K562 (cell line): ENCODE measurements around the gene NRG3. TPM values are rescaled to one million over a fixed set of nuclear protein-coding genes. Genes with fewer than 3 reads are reported as not detected.

Experiments used
- ATAC-seq: fragments of 200-7000 bp; cut with Tn5 transposase; 3 replicates; pipeline ENCODE4 v1.9.1; 2020; ENCODE audit warnings: moderate library complexity
- BruUV-seq: library from RNA; stranded (reverse); fragments of 400-500 nt; replicated peaks from 2 replicates; lab custom pipeline; 2021; lab: Mats Ljungman, UMichigan
- CTCF ChIA-PET: fragments of 300-600 bp; formaldehyde crosslinking; extraction: SDS; loops from one replicate; lab custom pipeline; 2021; ENCODE audit warnings: low intra/inter-chr PET ratio; lab: Yijun Ruan, JAX
- POLR2A ChIA-PET: fragments of 300-600, 350-650 bp; sonication (Branson Sonifier 250); formaldehyde crosslinking; extraction: SDS; loops from one replicate; lab custom pipeline; 2021; ENCODE audit warnings: antibody characterized with exemption, inconsistent platforms; lab: Yijun Ruan, JAX
- DNase-seq, 4 experiments: peaks; one replicate each; pipeline versions ENCODE4 v3.0.0 to v3.0.0-alpha.2; 2011 to 2018; ENCODE audit warnings: low spot score in 3 of 4, mixed read lengths in 3 of 4; ENCODE audit errors: extremely low read depth in 1 of 4
- FAIRE-seq: peaks from 2 replicates; lab custom pipeline; 2011; peaks lifted over from hg19 to GRCh38; lab: Jason Lieb, UNC
- H2AFZ ChIP-seq: 2 replicates; pipeline ENCODE4 v1.6.0; 2011; ENCODE audit warnings: low read depth, low read length, control low read depth, inconsistent platforms
- H3K27ac ChIP-seq: fragments of 200-600 bp; 3 replicates; pipeline ENCODE4 v1.8.0; 2011; ENCODE audit warnings: low read depth, mild to moderate bottlenecking, control low read depth, inconsistent platforms, low read length, moderate library complexity, mixed read lengths; ENCODE audit errors: extremely low read depth
- H3K27me3 ChIP-seq, 2 experiments: fragments of 300-600 bp in 1 of 2; 2 replicates in 1 of 2; 3 replicates in 1 of 2; pipeline versions ENCODE4 v1.6.0 to v1.8.0; 2011; ENCODE audit warnings: inconsistent platforms in 2 of 2, low read length in 2 of 2, mild to moderate bottlenecking in 1 of 2, mixed read lengths in 1 of 2, moderate library complexity in 1 of 2; ENCODE audit not compliant: control insufficient read depth in 2 of 2, insufficient read depth in 2 of 2
- H3K36me3 ChIP-seq: fragments of 300-600 bp; 3 replicates; pipeline ENCODE4 v1.8.0; 2011; ENCODE audit warnings: mild to moderate bottlenecking, low read length, inconsistent platforms; ENCODE audit not compliant: control insufficient read depth, insufficient read depth
- H3K4me1 ChIP-seq, 2 experiments: fragments of 200-600 bp in 1 of 2; replicated peaks in 1 of 2; 2 replicates in 1 of 2; 3 replicates in 1 of 2; pipeline versions ENCODE4 v1.5.1 to v1.8.0; 2011; ENCODE audit warnings: inconsistent platforms in 2 of 2, low read length in 2 of 2, mild to moderate bottlenecking in 1 of 2, mixed read lengths in 1 of 2, moderate library complexity in 1 of 2; ENCODE audit not compliant: control insufficient read depth in 2 of 2, insufficient read depth in 2 of 2
- H3K4me2 ChIP-seq: 2 replicates; pipeline ENCODE4 v1.6.1; 2011; ENCODE audit warnings: low read length, control low read depth, inconsistent platforms, mixed read lengths; ENCODE audit not compliant: insufficient read depth
- H3K4me3 ChIP-seq: fragments of 200-600 bp; sonication (generic), shearing (Covaris generic); 2 replicates; pipeline ENCODE4 v1.5.1; 2016; ENCODE audit warnings: control low read depth, inconsistent platforms
- H3K79me2 ChIP-seq: fragments of 200-600 bp; 3 replicates; pipeline ENCODE4 v1.8.0; 2011; ENCODE audit warnings: low read length, inconsistent platforms; ENCODE audit not compliant: control insufficient read depth, insufficient read depth
- H3K9ac ChIP-seq, 2 experiments: 2 replicates each; pipeline versions ENCODE4 v1.6.0 to v1.6.1; 2011; ENCODE audit warnings: low read depth in 2 of 2, low read length in 2 of 2, control low read depth in 1 of 2, inconsistent platforms in 1 of 2, mild to moderate bottlenecking in 1 of 2, mixed read lengths in 1 of 2; ENCODE audit not compliant: insufficient read depth in 1 of 2
- H3K9me1 ChIP-seq: one replicate; pipeline ENCODE4 v1.6.0; 2011; ENCODE audit warnings: inconsistent platforms, mild to moderate bottlenecking, low read length, moderate library complexity; ENCODE audit not compliant: control insufficient read depth, insufficient read depth
- H3K9me3 ChIP-seq: replicated peaks from 2 replicates; pipeline ENCODE4 v1.5.1; 2011; ENCODE audit warnings: low read depth, low read length, inconsistent platforms; ENCODE audit not compliant: control insufficient read depth, insufficient read depth
- H4K20me1 ChIP-seq: replicated peaks from 2 replicates; pipeline ENCODE4 v1.6.1; 2011; ENCODE audit warnings: low read length, inconsistent platforms, mixed read lengths; ENCODE audit not compliant: control insufficient read depth, insufficient read depth
- BCL6 ChIP-seq: fragments of 250-450 bp; sonication (Bioruptor Pico); IDR thresholded peaks from 2 replicates; pipeline ENCODE4 v1.4.0; 2020
- CEBPB ChIP-seq: fragments of 450-650 bp; IDR thresholded peaks from 2 replicates; pipeline ENCODE4 v1.6.1; 2016; ENCODE audit warnings: missing genetic modification characterization, missing compliant biosample characterization
- HNRNPUL1 ChIP-seq: fragments of 200-400 bp; formaldehyde crosslinking; IDR thresholded peaks from 2 replicates; pipeline ENCODE4 v1.6.1; 2017; ENCODE audit warnings: low read length
- KDM2B ChIP-seq: fragments of 250-450 bp; sonication (Bioruptor Pico); IDR thresholded peaks from 2 replicates; pipeline ENCODE4 v1.8.0; 2021; ENCODE audit warnings: mild to moderate bottlenecking, moderate library complexity
- PHB2 ChIP-seq: fragments of 450-650 bp; IDR thresholded peaks from 2 replicates; pipeline ENCODE4 v1.6.1; 2017; ENCODE audit warnings: low read depth
- PTRF ChIP-seq: fragments of 450-650 bp; IDR thresholded peaks from 2 replicates; pipeline ENCODE4 v1.6.1; 2016; ENCODE audit warnings: mild to moderate bottlenecking, missing genetic modification characterization, missing compliant biosample characterization
- SMAD1 ChIP-seq: fragments of 150-350 bp; IDR thresholded peaks from 2 replicates; pipeline ENCODE4 v1.6.1; 2014; ENCODE audit warnings: low read length, low read depth; ENCODE audit not compliant: partially characterized antibody
- ZNF232 ChIP-seq: sonication (generic); formaldehyde crosslinking; IDR thresholded peaks from 2 replicates; pipeline ENCODE4 v1.8.0; 2022; ENCODE audit warnings: mild to moderate bottlenecking, missing genetic modification reagents
- ZNF699 ChIP-seq: fragments of 250-450 bp; sonication (Bioruptor Pico); IDR thresholded peaks from 2 replicates; pipeline ENCODE4 v1.8.0; 2021; ENCODE audit warnings: mild to moderate bottlenecking, moderate library complexity; ENCODE audit not compliant: insufficient replicate concordance
- ZNF830 ChIP-seq: fragments of 250-450 bp; sonication (Bioruptor Pico); IDR thresholded peaks from 2 replicates; pipeline ENCODE4 v1.5.0; 2021; ENCODE audit warnings: mild to moderate bottlenecking
- WGBS: fragments of 100-300 bp; shearing (Covaris generic); methylation state at CpG from one replicate; pipeline ENCODE4 v1.1.6; 2016; ENCODE audit warnings: low coverage, mixed read lengths; ENCODE audit not compliant: insufficient coverage; ENCODE audit errors: missing lambda C conversion rate; 5-methylcytosine and 5-hydroxymethylcytosine counted together
- in situ Hi-C: fragments of 300-500 bp; cut with MboI; formaldehyde crosslinking; loops from 4 replicates; pipeline ENCODE4 v1.15.0; 2018; ENCODE audit warnings: inconsistent platforms, mixed read lengths
- intact Hi-C: fragments of 100-400 bp; cut with micrococcal nuclease; formaldehyde crosslinking; loops from 2 replicates; pipeline ENCODE4 v1.14.2; 2022
- polyA plus RNA-seq, 8 experiments: library from polyadenylated mRNA; depleted of rRNA in 4 of 8; stranded (reverse) in 5 of 8; unstranded in 3 of 8; fragments of >200 nt; fragmentation: Nextera tagmentation in 2 of 8; fragmentation: Illumina TruSeq in 1 of 8; extraction: Ambion mirVana in 2 of 8; extraction: Trizol in 1 of 8; gene quantifications; 2 replicates each; pipeline versions ENCODE4 v1.2.1 to v1.2.3, GENCODE V29; 2011 to 2014; ENCODE audit warnings: inconsistent platforms in 1 of 8, missing spikeins in 1 of 8
- total RNA-seq, 7 experiments: library from RNA; depleted of rRNA in 6 of 7; stranded (reverse); fragments of >200 nt in 6 of 7; fragmentation: Illumina TruSeq in 2 of 7; extraction: Trizol in 2 of 7; gene quantifications; 2 replicates each; pipeline versions ENCODE4 v1.2.1 to v1.2.3, GENCODE V29; 2011 to 2021; ENCODE audit warnings: low replicate concordance in 1 of 7
- TF ChIP-seq, protein P1 (sequence below): sonication (generic); formaldehyde crosslinking; IDR thresholded peaks from 2 replicates; pipeline ENCODE4 v1.8.1; 2022; ENCODE audit warnings: missing genetic modification reagents
- TF ChIP-seq, protein P2 (sequence below): sonication (generic); formaldehyde crosslinking; IDR thresholded peaks from 2 replicates; pipeline ENCODE4 v1.9.0; 2022; ENCODE audit warnings: mild to moderate bottlenecking, missing genetic modification reagents
- TF ChIP-seq, protein P3 (sequence below): fragments of 250-450 bp; sonication (Bioruptor Pico); IDR thresholded peaks from 2 replicates; pipeline ENCODE4 v1.5.1; 2021; ENCODE audit warnings: mild to moderate bottlenecking

NRG3 gene
- total and polyA plus RNA-seq, 9 of the 15 experiments (the other 6 are each of a cell fraction or from before 2014, with no cell fraction given), result not detected

DNA sequence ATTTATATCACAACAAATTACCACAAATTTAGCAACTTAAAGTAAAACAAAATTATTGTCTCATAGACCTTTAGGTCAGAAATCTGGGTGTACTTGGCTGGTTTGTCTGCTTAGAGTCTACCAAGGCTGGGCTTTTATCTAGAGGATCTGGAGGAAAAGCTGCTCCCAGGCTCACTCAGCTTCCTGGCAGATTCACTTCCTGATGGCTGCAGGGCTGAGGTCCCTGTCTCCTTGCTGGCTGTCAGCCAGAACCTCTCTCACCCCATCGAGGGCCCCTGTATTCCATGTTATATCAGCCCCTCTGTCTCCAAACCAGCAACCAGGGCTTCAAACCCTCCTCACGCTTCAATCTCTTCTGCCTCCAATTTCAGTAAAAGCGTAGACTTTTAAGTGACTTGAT, 734.9 kb downstream of the NRG3 start:
- H3K27me3 ChIP-seq, result no peaks in the 10 kb centered on the region

DNA sequence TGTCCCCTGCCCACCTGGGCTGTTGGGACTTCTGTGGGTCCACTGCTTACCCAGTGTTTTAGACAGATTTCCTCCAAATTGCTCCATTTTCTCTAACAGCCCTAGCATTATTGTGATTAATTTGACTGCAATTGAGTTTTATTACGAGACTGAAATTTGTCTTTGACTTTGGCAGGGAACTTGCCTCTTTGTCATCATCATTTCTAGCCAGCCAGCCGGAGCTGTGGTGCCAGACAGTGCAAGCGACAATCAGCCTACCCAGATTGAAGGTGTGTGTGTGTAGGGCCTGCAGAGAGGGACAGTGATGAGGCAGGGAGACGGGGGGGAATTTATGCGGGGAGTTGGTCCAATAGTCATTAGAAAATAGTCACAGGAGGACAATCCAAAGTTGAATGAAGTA, 743.0 kb downstream of the NRG3 start:
- ATAC-seq, result no peak
- Histone ChIP-seq H3K9me1 (no peaks in the 10 kb centered on the region), H4K20me1 (no peaks in the 10 kb centered on the region), H3K27ac (no peak overlapping the region), H3K36me3 (no peaks in the 10 kb centered on the region), H3K79me2 (no peaks in the 10 kb centered on the region), H3K4me2 (no peak overlapping the region), H3K27me3 (no peaks in the 10 kb centered on the region), H3K4me1 (no peaks in the 10 kb centered on the region), H3K9me3 (no peaks in the 10 kb centered on the region), H3K4me3 (no peak overlapping the region), H2AFZ (no peak overlapping the region), H3K9ac (no peak overlapping the region)
- 1% methylated on average over 5 of the region's 5 CpGs for WGBS
- BruUV-seq, result no TSS peak
- no peak for FAIRE-seq
- POLR2A ChIA-PET, result no interaction called here
- in situ Hi-C loops (no loop called here), intact Hi-C loops (no loop called here)
- no peak for DNase-seq
- CTCF ChIA-PET, result no interaction called here
- TF ChIP-seq HNRNPUL1, result no peak
- TF ChIP-seq ZNF699 (CRISPR knock-in tag), result no peak
- TF ChIP-seq, protein P1, sequence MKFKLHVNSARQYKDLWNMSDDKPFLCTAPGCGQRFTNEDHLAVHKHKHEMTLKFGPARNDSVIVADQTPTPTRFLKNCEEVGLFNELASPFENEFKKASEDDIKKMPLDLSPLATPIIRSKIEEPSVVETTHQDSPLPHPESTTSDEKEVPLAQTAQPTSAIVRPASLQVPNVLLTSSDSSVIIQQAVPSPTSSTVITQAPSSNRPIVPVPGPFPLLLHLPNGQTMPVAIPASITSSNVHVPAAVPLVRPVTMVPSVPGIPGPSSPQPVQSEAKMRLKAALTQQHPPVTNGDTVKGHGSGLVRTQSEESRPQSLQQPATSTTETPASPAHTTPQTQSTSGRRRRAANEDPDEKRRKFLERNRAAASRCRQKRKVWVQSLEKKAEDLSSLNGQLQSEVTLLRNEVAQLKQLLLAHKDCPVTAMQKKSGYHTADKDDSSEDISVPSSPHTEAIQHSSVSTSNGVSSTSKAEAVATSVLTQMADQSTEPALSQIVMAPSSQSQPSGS (CRISPR knock-in tag), result no peak
- no peak for TF ChIP-seq BCL6 (CRISPR knock-in tag)
- no peak for TF ChIP-seq PHB2
- TF ChIP-seq, protein P2, sequence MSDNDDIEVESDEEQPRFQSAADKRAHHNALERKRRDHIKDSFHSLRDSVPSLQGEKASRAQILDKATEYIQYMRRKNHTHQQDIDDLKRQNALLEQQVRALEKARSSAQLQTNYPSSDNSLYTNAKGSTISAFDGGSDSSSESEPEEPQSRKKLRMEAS, result no peak
- TF ChIP-seq SMAD1, result no peak
- TF ChIP-seq ZNF232 (CRISPR knock-in tag), result no peak
- no peak for TF ChIP-seq KDM2B

More for the DNA sequence above, 734.9 kb downstream of the NRG3 start:
- Histone ChIP-seq H3K4me3 (no peak overlapping the region), H3K9ac (no peak overlapping the region), H3K36me3 (no peaks in the 10 kb centered on the region), H3K27ac (no peak overlapping the region), H4K20me1 (no peaks in the 10 kb centered on the region), H3K9me3 (no peaks in the 10 kb centered on the region), H3K9me1 (no peaks in the 10 kb centered on the region), H3K79me2 (no peaks in the 10 kb centered on the region), H3K4me1 (no peaks in the 10 kb centered on the region), H2AFZ (no peak overlapping the region), H3K4me2 (no peak overlapping the region)
- no TSS peak for BruUV-seq
- intact Hi-C loops, result no loop called here
- no peak for ATAC-seq
- WGBS, result 0% methylated on average over 3 of the region's 3 CpGs
- ChIA-PET POLR2A (no interaction called here), CTCF (no interaction called here)
- in situ Hi-C loops, result no loop called here
- no peak for DNase-seq
- no peak for FAIRE-seq
- TF ChIP-seq, protein P3, sequence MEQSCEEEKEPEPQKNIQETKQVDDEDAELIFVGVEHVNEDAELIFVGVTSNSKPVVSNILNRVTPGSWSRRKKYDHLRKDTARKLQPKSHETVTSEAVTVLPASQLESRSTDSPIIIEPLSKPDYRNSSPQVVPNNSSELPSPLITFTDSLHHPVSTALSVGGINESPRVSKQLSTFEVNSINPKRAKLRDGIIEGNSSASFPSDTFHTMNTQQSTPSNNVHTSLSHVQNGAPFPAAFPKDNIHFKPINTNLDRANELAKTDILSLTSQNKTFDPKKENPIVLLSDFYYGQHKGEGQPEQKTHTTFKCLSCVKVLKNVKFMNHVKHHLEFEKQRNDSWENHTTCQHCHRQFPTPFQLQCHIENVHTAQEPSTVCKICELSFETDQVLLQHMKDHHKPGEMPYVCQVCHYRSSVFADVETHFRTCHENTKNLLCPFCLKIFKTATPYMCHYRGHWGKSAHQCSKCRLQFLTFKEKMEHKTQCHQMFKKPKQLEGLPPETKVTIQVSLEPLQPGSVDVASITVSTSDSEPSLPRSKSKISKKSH (CRISPR knock-in tag), result no peak
- no peak for TF ChIP-seq CEBPB (tag)
- TF ChIP-seq ZNF830, result no peak
- no peak for TF ChIP-seq PTRF (tag)
